Gastroesophageal sphincter (tissue), 3 donors: Measurements from ENCODE around the gene CLDN5.

Experiments used
- CTCF ChIP-seq, 4 experiments: fragments of 200-600 bp in 2 of 4; fragments of 450-650 bp in 2 of 4; sonication (generic) in 1 of 4; IDR thresholded peaks; one replicate each; pipeline ENCODE4 v1.5.1; 2017 to 2019; ENCODE audit warnings: antibody characterized with exemption in 4 of 4, mild to moderate bottlenecking in 2 of 4, moderate library complexity in 2 of 4
- EP300 ChIP-seq: sonication (generic); formaldehyde crosslinking; IDR thresholded peaks from one replicate; pipeline ENCODE4 v1.6.1; 2017; ENCODE audit warnings: antibody characterized with exemption, mild to moderate bottlenecking
- POLR2A ChIP-seq, 2 donors: fragments of 450-650 bp; IDR thresholded peaks; one replicate each; pipeline ENCODE4 v1.6.1; 2017; ENCODE audit warnings: antibody characterized with exemption in 2 of 2, mild to moderate bottlenecking in 2 of 2, moderate library complexity in 1 of 2
- POLR2AphosphoS5 ChIP-seq: sonication (generic); formaldehyde crosslinking; IDR thresholded peaks from one replicate; pipeline ENCODE4 v1.6.1; 2017; ENCODE audit warnings: antibody characterized with exemption

GRCh38 chr22:19492504-19493174 is 31.6 kb downstream of the CLDN5 start:
- TF ChIP-seq EP300 = no peak
- no peak for TF ChIP-seq POLR2AphosphoS5
- TF ChIP-seq CTCF (IDR thresholded peaks at IDR 0.05) = no peak
- no peak for TF ChIP-seq POLR2A (IDR thresholded peaks at IDR 0.05)
